HG03097 (cell line): ENCODE data around the gene SEL1L.
"Not testable (repeated sequence)": the region's sequence is repeated elsewhere in the genome, so short reads cannot be mapped to it uniquely, and the experiment has no call there.

Experiments
- ATAC-seq: cut with Tn5 transposase; IDR thresholded peaks from one replicate; pipeline ENCODE4 v1.9.1; 2021; ENCODE audit not compliant: unreplicated experiment, low FRiP score

The SEL1L gene

DNA sequence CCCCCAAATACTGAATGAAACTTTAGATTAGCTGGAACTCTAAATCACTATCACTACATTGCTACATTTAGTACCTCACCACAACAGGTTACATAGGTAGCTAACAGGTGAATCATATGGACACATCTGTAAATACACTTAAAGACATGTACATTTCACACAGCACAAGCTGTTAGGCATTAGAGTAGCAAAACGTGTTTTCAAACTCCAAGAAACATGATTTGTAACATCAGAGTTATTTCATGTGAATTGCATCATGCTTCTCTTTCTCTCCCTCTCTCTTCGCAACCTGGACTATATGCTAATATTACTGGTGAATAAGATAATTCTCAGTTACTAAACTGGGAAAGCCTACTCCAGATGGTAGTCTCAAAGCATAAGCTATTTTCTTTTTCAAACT lies 4.3 kb downstream of the SEL1L start:
- no peak for ATAC-seq

DNA sequence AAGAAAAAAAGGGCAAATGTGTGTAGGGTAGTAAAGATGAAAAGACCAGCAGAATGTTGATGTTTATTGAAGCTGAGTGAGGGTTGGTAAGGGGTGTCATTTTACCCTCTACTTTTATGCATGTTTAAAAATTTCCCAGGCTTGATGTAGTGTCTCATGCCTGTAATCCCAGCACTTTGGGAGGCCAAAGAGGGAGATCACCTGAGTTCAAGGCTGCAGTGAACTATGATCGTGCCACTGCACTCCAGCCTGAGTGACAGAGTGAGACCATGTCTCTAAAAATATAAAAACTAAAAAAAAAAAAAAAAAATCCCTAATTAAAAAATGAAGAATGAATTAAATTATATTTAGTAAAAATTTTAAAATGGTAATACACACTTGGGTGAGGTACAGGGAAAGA lies 8.5 kb downstream of the SEL1L start:
- no peak for ATAC-seq

DNA sequence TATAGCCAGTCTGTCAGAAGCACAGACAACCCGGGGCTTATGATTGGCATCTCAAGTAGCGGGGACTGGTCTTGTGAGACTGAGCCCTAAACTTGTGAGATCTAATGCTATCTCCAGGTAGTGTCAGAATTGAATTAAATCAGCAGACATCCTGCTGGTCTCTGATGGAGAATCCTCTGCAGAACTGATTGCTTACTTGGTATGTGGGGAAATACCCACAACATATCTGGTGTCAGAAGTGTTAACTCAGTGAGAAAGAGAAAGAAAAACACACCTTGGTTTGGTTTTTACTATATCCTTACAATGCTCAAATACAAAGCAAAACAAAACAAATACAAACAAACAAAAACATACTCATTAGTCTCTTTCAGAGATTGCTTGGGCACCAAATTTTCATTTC lies 10.0 kb downstream of the SEL1L start:
- peak; percentile 49 for ATAC-seq

DNA sequence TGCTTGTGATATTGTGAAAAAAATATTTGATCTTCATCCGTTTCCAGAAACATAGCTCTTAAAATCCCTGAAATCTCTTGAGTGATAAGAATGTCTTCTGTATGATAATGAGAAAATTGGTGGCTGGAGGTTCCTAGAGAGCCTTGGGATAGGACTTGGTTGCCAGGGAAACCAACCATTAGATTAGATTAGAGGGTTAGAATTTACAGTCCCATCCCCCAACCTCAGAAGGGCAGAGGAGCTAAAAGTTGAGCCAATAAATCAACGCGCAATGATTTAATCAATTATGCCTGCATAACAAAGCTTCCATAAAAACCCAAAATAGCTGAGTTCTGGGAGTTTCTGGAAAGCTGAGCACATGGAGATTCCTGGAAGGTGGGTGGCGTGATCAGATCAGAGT lies 10.6 kb downstream of the SEL1L start:
- no peak for ATAC-seq

DNA sequence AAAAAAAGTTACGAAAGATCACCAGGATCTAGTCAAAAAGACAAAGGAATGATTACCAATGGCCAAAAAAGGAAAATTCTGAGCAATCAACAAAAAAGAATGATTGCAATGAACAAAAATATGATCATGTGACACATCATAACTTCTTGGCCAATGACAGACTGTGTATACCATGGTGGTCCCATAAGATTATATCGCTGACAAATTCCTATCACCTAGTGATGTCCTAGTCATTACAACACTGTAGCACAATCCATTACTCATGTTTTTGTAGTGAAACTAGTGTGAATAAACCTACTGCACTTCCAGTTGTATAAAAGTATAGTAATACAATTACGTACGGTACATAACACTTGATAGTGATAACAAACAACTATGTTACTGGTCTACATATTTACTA lies 12.3 kb downstream of the SEL1L start:
- ATAC-seq = no peak

DNA sequence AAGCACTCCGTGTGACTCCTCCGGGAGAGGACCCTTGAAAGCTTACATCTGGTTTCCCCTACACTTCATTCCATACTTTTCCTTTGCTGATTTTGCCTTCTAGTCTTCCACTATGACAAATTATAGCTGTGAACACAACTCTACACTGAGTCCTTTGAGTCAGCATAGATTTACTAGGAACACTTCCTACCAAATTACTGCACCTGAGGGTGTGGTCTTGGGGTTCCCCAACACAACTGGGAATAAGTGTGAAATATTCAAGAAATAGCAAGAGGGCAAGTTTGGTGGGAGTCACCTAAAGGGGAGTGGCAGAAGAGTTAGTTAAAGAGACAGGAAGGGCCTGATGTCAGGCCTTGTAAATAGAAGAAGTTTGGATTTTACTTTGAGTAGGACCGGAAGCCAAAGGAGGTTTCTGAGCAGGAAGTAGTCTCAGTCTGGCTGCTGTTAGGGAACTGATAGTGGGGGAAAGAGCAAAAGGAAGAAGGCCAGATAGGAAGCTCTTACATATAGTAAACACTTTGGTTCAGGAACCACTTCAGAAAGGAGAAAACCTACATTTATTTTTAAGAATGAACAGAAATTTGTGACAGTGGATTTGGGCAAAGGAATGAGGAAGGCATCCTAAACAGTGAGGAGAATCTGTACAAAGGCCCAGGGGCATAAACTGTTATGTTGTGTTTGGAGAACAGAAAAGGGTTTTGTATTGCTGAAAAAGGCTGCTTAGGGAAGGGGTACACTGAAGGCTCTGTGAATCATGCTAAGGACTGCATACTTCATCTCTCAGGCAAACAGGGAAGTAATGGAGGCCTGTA lies 14.2 kb downstream of the SEL1L start:
- peak; percentile 79 for ATAC-seq

DNA sequence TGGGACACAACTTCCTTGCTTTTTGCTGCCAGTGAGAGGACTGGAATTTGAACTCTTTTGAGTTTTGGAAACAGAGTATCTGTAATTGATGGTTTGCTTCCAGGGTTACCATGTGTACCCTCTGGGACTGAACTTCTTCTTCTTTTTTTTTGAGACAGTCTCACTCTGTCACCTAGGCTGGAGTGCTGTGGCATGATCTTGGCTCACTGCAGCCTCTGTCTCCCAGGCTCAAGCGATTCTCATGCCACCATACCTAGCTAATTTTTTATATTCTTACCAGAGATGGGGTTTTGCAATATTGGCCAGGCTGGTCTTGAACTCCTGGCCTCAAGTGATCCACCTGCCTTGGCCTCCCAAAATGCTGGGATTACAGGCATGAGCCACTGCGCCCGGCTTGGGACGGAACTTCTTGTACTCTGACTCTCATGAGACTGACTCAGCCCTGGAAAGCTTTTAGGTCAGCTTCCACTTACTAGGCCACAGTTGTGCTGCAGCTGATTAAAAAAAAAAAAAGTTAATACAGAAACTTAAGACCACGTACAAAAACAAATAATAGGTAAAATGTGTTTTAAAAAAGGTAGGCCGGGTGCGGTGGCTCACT lies 15.8 kb downstream of the SEL1L start:
- ATAC-seq = no peak

DNA sequence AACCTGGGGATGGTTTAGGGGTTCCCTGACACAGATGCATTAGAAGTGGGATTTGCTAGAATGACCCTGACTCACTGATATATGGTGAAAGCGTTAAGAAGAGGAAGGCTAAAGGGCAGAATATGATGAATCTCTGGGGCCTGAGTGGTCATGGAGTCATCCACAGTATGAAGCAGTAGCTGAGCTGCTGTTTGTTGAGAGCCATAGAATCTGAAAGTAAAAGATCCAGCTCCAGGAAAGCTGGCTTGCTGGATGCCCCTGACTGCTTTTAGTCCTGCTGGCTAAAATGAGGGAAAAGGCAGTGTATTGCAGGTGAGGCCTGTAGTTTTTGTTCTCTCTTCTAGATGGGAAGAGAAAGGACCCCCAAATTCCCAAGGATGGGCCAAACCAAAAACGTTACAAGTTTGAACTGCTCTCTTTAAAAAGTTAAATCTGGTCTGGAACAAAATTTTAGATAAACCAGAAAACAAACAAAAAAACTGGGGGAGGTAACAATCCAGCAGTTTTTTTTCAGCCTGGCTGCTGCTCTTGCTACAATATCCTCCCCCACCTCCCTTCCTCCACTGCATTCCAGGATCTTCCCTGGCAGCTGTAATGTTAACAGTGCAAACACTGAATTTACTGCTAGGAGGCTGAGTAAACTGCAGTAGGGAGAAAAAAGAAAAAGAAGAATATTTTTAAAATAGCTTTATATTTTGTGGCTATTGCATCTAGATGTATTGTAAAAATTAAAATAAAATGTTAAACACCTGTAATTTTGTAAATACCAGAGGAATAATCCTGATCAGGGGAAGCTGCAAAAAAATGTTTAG lies 16.5 kb downstream of the SEL1L start:
- ATAC-seq = no peak

DNA sequence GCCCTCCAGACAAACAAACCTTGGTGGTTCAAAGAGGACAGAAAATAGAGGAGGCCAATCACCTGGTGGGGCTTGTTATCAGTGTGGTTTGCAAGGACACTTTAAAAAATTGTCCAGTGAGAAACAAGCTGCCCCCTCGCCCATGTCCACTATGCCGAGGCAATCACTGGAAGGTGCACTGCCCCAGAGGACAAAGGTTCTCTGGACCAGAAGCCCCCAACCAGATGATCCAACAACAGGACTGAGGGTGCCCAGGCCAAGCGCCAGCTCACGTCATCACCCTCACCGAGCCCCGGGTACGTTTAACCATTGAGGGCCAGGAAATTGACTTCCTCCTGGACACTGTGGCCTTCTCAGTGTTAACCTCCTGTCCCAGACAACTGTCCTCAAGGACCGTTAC lies 17.7 kb downstream of the SEL1L start:
- ATAC-seq = not testable (repeated sequence)

DNA sequence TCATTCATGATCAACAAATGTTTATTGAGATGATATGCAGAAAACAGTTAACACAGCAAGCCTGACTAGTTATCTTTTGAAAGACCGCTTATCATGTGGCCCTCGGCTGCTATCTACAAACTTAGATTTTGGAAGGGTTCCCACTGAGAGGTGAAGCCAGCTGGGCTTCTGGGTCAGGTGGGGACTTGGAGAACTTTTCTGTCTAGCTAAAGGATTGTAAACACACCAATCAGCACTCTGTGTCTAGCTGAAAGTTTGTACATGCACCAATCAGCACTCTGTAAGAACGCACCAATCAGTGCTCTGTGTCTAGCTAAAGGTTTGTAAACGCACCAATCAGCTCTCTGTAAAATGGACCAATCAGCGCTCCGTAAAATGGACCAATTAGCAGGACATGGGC lies 20.8 kb downstream of the SEL1L start:
- ATAC-seq = not testable (repeated sequence)

DNA sequence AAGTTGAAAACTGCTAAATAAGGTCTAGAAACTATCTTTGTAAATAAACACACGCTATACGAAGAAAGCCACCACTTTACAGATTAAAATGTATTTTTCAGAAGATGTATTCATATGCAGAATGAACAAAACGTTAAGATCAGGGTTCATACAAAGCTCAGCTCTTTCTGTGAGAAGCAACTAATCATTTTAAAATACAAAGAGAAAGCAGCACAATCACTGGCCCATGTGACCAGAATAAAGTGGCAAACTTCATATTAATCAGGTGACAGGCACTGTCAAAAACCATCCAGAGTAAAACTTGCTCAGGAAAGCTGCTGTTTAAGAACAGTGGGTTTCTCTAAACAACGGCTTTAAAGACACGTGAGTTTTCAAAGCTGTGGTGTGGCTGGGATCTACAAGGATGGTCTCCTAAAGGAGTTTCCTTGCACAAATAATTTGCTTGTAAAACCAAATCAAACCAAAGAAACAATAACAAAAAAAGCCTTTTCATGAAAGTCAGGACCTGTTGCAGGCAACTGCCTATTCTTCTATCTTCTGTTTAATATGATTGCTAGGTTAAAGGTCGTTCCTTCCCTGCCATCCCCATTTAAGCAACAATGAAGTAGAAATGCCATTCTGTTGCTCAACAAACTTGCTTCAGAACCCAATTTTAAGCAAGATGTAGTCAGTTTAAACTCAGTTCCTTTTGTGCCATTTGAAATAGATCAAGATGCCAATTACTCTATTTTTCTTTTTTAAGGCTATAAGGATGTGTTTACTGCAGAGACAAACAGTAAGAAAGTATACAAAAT lies 22.3 kb downstream of the SEL1L start:
- no peak for ATAC-seq

DNA sequence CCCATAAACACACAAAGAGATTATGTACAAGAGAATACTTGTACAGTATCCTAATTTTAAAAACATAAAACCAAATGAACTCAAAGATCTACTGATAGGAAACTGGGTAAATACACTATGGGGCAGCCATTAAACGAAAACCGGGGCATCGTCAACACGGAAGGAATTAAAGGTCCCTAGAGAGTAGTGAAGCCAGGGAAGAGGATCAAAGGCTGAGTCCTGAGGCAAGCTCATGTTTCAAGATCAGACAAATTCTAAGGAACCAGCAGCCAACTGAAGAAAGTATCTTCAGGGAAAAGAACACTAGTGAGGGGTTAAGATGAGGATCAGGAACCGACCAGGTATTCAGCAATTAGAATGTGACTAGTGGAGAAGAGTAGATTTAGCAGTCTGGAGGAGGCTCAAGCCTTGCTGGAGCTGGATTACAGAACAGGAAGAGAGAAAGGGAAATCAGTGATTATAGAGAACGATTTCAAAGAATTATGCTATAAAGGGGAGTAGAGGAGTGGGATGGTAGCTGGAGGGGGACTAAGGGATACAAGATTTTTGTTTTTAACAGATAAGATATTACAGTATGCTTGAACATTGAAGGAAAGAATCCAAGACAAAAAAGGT lies 23.7 kb downstream of the SEL1L start:
- ATAC-seq = no peak

DNA sequence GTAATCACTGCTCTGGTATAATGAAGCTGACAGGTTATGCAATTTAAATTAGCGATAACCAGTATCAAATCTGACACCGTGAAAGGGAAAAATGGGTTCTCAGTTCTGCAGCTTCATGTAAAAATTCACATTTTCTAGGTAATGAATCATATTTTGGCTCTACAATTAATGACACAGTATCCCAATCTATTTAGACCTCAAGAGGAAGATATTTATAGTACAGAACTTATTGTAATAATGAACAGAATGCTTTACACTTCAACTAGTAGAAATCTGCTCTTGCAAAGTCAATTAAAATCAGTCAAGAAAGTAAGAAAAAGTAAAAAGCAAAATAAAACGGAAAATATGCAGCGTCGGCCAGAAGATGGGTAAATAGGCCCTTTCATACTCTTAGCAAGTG lies 24.3 kb downstream of the SEL1L start:
- no peak for ATAC-seq

DNA sequence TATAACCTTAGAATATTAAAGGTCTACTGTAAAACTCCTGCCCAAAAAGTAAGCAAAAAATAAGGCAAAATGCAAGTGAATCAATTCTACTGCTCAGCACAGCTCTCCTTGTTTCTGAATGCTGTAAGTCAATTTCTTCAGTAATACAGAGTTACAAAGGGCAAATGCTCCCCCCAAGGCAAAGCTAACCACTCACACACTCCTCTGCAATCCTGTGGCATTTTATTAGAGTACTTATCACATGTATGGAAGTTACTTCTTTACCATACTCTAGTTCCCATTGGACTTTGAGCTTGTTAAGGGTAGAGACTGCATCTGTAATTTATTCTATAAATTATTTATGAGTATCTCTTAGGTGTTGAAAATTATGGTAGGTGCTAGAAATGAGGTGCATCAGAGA lies 27.2 kb downstream of the SEL1L start:
- no peak for ATAC-seq

DNA sequence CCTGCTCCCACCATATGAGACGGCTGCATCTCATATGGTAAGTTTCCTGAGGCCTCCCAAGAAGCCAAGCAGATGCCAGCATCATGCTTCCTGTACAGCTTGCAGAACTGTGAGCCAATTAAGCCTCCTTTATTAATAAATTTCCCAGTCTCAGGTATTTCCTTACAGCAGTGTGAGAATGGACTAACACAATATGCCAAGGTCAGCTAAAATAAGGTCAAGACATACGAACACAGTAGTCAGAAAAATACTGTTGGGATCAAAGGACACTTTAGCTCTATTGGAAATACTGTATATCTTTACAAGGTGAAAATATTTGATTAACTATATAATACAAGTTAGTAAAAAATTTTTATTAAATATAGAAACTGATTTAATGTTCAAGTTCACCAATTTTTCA lies 28.8 kb downstream of the SEL1L start:
- ATAC-seq = no peak

DNA sequence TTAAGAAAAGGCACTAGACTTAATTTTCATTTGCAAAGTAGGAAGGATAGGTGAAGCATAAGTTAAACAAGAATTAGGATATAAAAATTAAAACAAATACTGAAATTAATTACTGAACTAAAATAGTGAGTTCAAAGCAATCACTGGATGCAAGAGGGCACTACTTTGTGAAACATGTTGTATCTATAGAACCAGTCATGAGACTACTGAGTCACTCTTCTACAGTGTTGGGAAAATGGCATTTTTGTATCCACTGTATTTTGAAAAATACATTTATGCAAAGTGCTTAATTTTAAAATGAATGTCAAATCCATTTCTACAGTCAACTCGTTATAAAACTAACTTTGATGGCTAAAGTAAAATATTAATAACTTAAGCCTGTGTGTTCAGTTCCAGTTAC lies 47.9 kb downstream of the SEL1L start:
- no peak for ATAC-seq

DNA sequence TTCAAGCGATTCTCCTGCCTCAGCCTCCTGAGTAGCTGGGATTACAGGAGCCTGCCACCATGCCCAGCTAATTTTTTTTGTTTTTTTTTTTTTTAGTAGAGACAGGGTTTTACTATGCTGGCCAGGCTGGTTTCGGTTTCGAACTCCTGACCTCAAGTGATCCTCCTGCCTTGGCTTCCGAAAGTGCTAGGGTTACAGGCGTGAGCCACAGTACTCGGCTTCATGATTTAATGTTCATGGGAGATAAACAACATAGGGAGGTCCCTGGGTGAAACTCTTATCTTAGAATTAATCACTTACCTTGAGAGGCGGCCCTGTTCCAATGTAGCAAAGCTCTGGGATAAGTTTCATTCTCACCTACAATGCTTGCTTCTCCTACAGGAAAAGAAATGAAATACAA lies 48.3 kb downstream of the SEL1L start:
- peak; percentile 92 for ATAC-seq

DNA sequence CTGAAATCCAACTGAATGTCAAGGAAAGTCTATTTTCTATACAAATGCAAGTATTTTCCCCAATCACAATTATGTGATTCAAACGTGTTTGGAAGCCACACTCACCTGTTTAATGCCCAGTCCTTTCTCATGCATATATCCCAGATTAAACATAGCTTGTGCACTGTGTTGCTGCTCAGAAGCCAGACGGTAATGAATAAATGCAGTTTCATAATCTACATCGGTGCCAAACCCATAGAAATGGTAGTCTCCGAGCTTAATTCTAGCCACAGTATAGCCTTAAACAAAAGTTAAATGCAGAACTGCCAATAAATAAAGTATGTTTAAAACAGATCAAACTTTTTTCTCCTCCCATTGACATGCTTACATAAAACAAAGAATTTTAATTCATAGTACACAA lies 49.5 kb downstream of the SEL1L start:
- no peak for ATAC-seq

DNA sequence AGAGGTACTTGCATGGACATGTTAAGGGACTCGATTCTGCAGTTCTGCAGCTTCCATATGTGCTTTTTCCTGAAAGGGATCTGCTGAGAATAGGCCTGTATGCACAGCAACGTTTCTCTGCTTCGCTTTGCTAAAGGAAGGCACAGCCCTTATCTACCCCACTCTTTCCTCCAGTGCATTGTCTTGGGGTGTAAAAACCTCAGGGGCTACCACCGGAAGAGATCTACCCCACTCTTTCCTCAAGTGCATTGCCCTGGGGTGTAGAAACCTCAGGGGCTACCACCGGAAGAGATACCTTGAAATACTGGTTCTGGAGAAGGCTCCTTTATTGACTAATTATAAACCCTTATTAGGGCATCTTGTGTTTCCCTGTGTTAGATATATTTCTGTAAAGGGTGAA lies 52.9 kb downstream of the SEL1L start:
- ATAC-seq = no peak

DNA sequence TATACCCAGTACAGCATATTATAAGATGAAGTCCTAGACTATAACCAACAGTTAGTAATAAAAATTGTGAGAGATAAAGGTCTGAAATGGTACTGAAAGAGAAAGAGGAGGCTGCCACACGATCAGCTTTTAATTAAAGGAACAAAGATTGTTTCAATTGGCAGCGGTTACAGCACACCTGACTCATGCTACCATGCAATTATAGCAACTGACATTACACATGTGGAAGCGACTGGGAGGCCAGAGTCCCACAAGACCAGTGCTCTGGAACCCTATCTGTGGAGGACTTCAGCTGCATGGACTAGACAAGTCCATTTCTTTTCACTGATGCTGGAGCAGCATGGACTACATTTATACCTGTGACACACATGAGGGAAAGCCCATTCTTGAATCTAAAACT lies 55.2 kb downstream of the SEL1L start:
- ATAC-seq = no peak
